ENCODE data around the gene RGL1. TPM values are rescaled to one million over a fixed set of nuclear protein-coding genes. Genes with fewer than 3 reads are reported as not detected.
"Not testable (repeated sequence)": the region's sequence is repeated elsewhere in the genome, so short reads cannot be mapped to it uniquely, and the experiment has no call there.

Gene RGL1
- total RNA-seq, 1 experiment from 2014 or later: 0.91 TPM

DNA sequence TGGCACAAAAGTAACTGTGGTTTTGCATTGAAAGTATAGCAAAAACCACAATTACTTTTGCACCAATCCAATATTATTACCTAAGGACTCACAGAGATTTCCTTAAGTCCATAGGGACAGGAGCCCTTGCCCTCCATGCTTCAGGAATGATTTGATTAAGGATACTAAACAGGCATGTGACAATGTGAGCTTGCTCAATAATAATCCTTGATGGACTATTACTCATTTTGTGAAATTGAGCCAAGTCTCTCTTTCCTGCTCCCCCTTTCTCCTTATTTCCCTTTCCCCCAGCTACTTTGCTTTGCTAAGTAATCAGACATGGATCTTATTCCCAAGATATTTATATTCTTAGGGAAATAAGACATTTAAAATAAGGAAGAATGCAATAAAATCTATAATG is 21.6 kb upstream of the RGL1 start:
- no peak for DNase-seq (ENCODE audit: low read depth)
- in situ Hi-C loops (cut with HindIII; ENCODE audit: low pct_unique_long_range_greater_than_20kb, low sequenced_read_pairs): no loop called here

DNA sequence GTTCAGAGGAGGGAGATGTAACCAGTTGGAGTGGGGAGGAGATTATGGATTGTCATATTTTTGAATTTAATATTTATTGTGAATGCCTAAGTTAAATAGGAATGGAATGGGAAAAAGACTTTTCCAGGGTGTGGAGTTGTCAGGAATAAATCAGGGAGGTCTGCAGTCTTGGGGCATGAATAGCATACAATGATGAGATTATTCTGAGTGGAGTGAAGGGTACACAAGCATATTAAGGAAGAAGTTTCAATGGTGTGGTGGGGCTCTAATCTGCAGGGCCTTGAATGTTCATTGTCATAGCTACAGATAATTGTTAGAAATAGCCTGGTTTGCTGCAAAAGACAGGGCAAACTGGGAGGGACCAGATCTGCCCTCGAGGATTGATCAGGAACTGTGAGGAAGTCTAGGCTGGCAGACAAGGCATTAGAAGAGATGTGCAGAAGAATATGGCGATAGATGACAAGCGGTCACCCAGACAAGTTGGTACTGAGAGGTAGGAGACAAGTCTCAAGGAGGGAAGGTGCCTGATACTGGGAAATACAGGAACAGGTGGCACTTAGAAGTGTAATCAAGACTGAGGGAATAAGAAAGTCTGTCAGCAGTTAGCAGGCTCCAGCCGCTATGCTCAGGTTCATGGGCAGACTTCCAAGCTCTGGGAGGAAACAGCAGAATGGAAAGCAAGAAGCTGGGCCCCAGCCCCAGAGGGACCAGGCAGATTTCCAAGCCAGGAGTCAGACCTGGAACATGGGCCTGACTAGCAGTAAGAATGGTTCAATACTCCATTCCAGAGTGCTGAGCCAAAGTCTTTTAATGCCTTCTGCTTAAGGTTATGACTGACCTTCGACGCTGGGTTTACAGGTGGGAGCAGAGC is 20.9 kb upstream of the RGL1 start:
- in situ Hi-C loops (cut with HindIII; ENCODE audit: low pct_unique_long_range_greater_than_20kb, low sequenced_read_pairs): no loop called here
- no peak for DNase-seq (ENCODE audit: low read depth)

GRCh38 chr1:183785921-183786320 is 19.0 kb upstream of the RGL1 start:
- DNase-seq (ENCODE audit: low read depth); in situ Hi-C loops (cut with HindIII; ENCODE audit: low pct_unique_long_range_greater_than_20kb, low sequenced_read_pairs): not testable (repeated sequence)

DNA sequence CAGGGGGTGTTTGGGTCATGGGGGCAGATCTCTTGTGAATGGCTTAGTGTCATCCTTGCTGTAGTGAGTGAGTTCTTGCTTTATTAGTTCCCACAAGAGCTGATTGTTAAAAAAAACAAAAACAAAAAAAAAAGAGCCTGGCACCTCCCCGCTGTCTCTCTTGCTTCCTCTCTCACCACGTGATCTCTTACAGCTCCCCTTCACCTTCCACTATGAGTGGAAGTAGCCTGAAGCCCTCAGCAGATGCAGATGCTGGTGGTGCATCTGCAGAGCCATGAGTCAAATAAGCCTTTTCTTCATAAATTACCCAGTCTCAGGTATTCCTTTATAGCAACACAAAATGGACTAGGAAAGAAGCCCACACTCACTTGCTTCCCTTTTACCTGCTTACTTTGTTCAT is 17.2 kb upstream of the RGL1 start:
- in situ Hi-C loops (cut with HindIII; ENCODE audit: low pct_unique_long_range_greater_than_20kb, low sequenced_read_pairs): no loop called here
- no peak for DNase-seq (ENCODE audit: low read depth)

- DNase-seq (ENCODE audit: low read depth): no peak
- in situ Hi-C loops (cut with HindIII; ENCODE audit: low pct_unique_long_range_greater_than_20kb, low sequenced_read_pairs): no loop called here
Observed at GRCh38 chr1:183791319-183791718, 13.6 kb upstream of the RGL1 start.

DNA sequence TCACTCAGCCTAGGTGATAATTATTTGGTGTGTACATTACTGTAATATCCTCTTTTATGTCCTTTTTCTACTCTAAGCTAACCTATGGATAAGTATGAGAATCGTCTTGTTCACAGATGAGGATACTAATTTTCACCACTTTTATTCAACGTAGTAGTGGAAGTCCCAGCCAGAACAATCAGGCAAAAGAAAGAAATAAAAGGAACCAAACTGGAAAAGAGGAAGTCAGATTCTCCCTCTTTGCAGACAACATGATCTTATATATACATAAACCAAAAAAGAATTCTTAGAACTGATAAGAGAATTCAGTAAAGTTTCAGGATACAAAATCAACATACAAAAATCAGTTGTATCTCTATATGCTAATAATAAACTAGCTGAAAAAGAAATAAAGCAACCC is 12.6 kb upstream of the RGL1 start:
- DNase-seq (ENCODE audit: low read depth): no peak
- in situ Hi-C loops (cut with HindIII; ENCODE audit: low pct_unique_long_range_greater_than_20kb, low sequenced_read_pairs): no loop called here

DNA sequence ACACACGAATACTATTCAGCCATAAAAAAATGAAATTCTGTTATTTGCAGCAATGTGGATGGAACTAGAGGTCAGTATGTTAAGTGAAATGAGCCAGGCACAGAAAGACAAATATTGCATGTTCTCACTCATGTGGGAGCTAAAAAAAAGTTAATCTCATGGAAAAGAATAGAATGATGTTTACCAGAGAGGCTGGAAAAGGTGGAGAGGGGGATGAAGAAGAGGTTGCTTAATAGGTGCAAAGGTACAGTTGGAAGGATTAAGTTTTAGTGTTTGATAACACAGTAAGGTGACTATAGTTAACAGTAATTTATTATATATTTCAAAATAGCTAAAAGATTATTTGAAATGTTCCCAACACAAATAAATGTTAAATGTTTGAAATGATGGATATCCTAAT is 10.8 kb upstream of the RGL1 start:
- DNase-seq (ENCODE audit: low read depth): no peak
- in situ Hi-C loops (cut with HindIII; ENCODE audit: low pct_unique_long_range_greater_than_20kb, low sequenced_read_pairs): no loop called here

DNA sequence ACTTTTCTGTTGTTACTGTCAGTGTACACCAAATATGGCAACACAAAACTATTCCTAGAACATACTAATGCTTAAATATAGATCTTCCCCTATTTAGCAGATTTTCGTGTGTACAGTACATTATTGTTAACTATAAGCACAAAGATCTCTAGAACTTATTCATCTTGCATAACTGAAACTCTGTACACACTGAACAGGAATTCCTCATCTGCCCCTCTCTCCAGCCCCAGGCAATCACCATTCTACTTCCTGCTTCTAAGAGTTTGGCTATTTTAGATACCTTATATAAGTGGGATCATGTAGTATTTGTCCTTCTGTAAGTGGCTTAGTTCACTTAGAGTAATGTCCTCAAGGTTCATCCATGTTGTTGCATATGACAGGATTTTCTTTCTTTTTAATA is 4.5 kb upstream of the RGL1 start:
- in situ Hi-C loops (cut with HindIII; ENCODE audit: low pct_unique_long_range_greater_than_20kb, low sequenced_read_pairs): no loop called here

DNA sequence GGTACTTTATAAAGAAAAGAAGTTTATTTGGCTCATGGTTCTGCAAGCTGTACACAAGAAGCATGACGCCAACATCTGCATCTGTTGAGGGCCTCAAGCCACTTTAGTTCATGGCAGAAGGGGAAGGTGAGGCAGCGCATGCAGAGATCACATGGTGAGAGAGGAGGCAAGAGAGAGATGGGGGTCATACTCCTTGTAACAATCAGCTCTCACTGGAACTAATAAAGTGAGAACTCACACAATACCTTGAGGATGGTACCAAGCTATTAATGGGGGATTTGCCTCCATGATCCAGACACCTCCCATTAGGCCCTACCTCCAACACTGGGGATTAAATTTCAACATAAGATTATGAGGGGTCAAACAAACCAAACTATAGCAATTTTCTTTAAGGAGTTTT is 3.3 kb upstream of the RGL1 start:
- in situ Hi-C loops (cut with HindIII; ENCODE audit: low pct_unique_long_range_greater_than_20kb, low sequenced_read_pairs): no loop called here
- DNase-seq (ENCODE audit: low read depth): no peak

More for the DNA sequence above, 4.5 kb upstream of the RGL1 start:
- DNase-seq (ENCODE audit: low read depth): no peak

- DNase-seq (ENCODE audit: low read depth): no peak
- in situ Hi-C loops (cut with HindIII; ENCODE audit: low pct_unique_long_range_greater_than_20kb, low sequenced_read_pairs): no loop called here
Observed at GRCh38 chr1:183804387-183804786, 533 bp upstream of the RGL1 start.

DNA sequence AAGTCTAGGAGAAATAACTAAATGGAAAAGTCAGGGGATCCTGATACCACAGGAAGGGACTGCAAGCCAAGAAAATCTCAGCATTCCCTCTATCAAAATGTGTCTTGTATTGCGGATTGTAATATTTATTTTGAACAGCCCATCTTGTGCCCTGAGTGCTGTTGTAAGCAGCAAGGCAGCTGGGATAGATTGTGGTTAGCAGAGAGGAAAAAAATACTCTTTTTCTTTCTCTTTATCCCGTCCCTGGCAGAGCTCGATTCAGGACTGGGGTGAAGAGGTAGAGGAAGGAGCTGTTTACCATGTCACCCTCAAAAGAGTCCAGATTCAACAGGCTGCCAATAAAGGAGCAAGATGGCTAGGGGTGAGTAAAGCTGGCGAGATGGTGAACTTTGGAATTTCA is 1.2 kb downstream of the RGL1 start:
- no peak for DNase-seq (ENCODE audit: low read depth)
- in situ Hi-C loops (cut with HindIII; ENCODE audit: low pct_unique_long_range_greater_than_20kb, low sequenced_read_pairs): no loop called here

GRCh38 chr1:183806675-183807074 is 1.8 kb downstream of the RGL1 start:
- in situ Hi-C loops (cut with HindIII; ENCODE audit: low pct_unique_long_range_greater_than_20kb, low sequenced_read_pairs): no loop called here
- no peak for DNase-seq (ENCODE audit: low read depth)

- in situ Hi-C loops (cut with HindIII; ENCODE audit: low pct_unique_long_range_greater_than_20kb, low sequenced_read_pairs): no loop called here
Observed at GRCh38 chr1:183807549-183808168, 2.7 kb downstream of the RGL1 start.

GRCh38 chr1:183808296-183809027 is 3.5 kb downstream of the RGL1 start:
- in situ Hi-C loops (cut with HindIII; ENCODE audit: low pct_unique_long_range_greater_than_20kb, low sequenced_read_pairs): no loop called here
- DNase-seq (ENCODE audit: low read depth): no peak

More at GRCh38 chr1:183807549-183808168, 2.7 kb downstream of the RGL1 start:
- no peak for DNase-seq (ENCODE audit: low read depth)

- no peak for DNase-seq (ENCODE audit: low read depth)
- in situ Hi-C loops (cut with HindIII; ENCODE audit: low pct_unique_long_range_greater_than_20kb, low sequenced_read_pairs): no loop called here
Observed at GRCh38 chr1:183810121-183810520, 5.2 kb downstream of the RGL1 start.

GRCh38 chr1:183810756-183811544 is 6.0 kb downstream of the RGL1 start:
- DNase-seq (ENCODE audit: low read depth): no peak
- in situ Hi-C loops (cut with HindIII; ENCODE audit: low pct_unique_long_range_greater_than_20kb, low sequenced_read_pairs): no loop called here

- no peak for DNase-seq (ENCODE audit: low read depth)
- in situ Hi-C loops (cut with HindIII; ENCODE audit: low pct_unique_long_range_greater_than_20kb, low sequenced_read_pairs): no loop called here
Observed at GRCh38 chr1:183812128-183812527, 7.2 kb downstream of the RGL1 start.

All from Caki2 (cell line).